ENCODE results near the gene TCEA2.

TCEA2 gene

GRCh38 chr20:64049878-64050260 is 13.1 kb upstream of the TCEA2 start:
- no peak overlapping the region for H3K4me3 ChIP-seq (ENCODE audit: low read length, poor library complexity, severe bottlenecking)
- no peak overlapping the region for H3K4me2 ChIP-seq (ENCODE audit: low read depth, low read length, poor library complexity, severe bottlenecking)
- no peak overlapping the region for H2AFZ ChIP-seq (ENCODE audit: low read length)
- no peak overlapping the region for H3K9ac ChIP-seq (ENCODE audit: low read depth, low read length, poor library complexity, severe bottlenecking)
- no peaks in the 10 kb centered on the region for H3K27me3 ChIP-seq (ENCODE audit: insufficient read depth, low read length, poor library complexity, severe bottlenecking)
- H3K9me3 ChIP-seq (ENCODE audit: insufficient read depth, low read depth, low read length) = no peaks in the 10 kb centered on the region
- no peaks in the 10 kb centered on the region for H3F3A ChIP-seq (ENCODE audit: low read depth)
- peaks cover 12% of the 10 kb centered on the region for H3K4me1 ChIP-seq (ENCODE audit: insufficient read depth, low read length, poor library complexity, severe bottlenecking)
- H3K79me2 ChIP-seq (ENCODE audit: insufficient read depth, low read length) = no peaks in the 10 kb centered on the region
- no peaks in the 10 kb centered on the region for H3K9me2 ChIP-seq (replicated peaks; ENCODE audit: low read depth, low read length)
- no peak for TF ChIP-seq EZH2phosphoT487 (IDR thresholded peaks at IDR 0.05; ENCODE audit: borderline replicate concordance)
- TF ChIP-seq, protein P1, sequence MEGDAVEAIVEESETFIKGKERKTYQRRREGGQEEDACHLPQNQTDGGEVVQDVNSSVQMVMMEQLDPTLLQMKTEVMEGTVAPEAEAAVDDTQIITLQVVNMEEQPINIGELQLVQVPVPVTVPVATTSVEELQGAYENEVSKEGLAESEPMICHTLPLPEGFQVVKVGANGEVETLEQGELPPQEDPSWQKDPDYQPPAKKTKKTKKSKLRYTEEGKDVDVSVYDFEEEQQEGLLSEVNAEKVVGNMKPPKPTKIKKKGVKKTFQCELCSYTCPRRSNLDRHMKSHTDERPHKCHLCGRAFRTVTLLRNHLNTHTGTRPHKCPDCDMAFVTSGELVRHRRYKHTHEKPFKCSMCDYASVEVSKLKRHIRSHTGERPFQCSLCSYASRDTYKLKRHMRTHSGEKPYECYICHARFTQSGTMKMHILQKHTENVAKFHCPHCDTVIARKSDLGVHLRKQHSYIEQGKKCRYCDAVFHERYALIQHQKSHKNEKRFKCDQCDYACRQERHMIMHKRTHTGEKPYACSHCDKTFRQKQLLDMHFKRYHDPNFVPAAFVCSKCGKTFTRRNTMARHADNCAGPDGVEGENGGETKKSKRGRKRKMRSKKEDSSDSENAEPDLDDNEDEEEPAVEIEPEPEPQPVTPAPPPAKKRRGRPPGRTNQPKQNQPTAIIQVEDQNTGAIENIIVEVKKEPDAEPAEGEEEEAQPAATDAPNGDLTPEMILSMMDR (conservative IDR thresholded peaks at IDR 0.05; ENCODE audit: low read length) = no peak
- no peaks in the 10 kb centered on the region for H4K20me1 ChIP-seq (ENCODE audit: insufficient read depth, low read length, poor library complexity, severe bottlenecking)
- no peaks in the 10 kb centered on the region for H3K36me3 ChIP-seq (ENCODE audit: insufficient read depth, low read length)

DNA sequence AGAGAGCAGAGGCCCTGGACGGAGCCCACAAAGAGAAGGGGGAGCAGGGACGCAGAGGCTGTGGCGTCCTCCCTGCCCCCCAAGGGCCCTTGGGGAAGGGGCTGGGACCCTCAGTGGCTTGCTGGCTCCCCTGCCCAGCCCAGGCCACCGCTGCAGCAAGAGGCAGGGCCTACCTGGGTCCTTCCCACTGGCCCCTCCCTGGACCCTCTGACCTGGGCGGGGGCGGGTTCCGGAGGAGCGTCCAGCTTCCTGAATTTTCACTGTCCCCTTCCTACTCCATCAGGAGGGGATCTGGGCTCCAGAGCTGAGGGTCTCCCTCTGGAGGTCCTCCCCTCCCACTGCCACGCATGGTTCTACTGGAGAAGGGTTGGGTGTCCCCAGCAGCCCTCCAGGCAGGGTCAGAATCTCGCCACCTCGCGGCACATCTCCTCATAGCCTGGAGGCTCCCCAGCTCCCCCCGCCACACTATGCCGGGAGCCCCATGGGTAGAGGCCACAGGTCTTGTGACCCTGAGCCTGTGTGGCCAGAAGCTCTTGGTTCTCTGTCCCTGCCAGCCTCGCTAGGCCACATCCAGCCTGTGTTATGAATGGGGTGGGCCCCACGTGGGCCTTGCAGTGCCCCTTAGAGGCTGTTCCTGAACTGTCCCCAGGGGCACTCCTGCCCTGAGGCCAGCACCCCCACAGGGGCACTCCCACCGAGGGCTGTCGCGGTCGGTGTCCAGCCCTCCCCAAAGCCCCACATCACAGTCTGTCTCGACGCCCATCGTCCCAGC is 12.6 kb upstream of the TCEA2 start:
- Histone ChIP-seq H3K4me1 (ENCODE audit: insufficient read depth, low read length, poor library complexity, severe bottlenecking) (peaks cover 12% of the 10 kb centered on the region), H4K20me1 (ENCODE audit: insufficient read depth, low read length, poor library complexity, severe bottlenecking) (no peaks in the 10 kb centered on the region), H3K9ac (ENCODE audit: low read depth, low read length, poor library complexity, severe bottlenecking) (no peak overlapping the region), H3K4me2 (ENCODE audit: low read depth, low read length, poor library complexity, severe bottlenecking) (no peak overlapping the region), H3K9me2 (replicated peaks; ENCODE audit: low read depth, low read length) (no peaks in the 10 kb centered on the region), H3K27me3 (ENCODE audit: insufficient read depth, low read length, poor library complexity, severe bottlenecking) (no peaks in the 10 kb centered on the region), H3K4me3 (ENCODE audit: low read length, poor library complexity, severe bottlenecking) (no peak overlapping the region), H3K36me3 (ENCODE audit: insufficient read depth, low read length) (no peaks in the 10 kb centered on the region), H3F3A (ENCODE audit: low read depth) (no peaks in the 10 kb centered on the region), H3K9me3 (ENCODE audit: insufficient read depth, low read depth, low read length) (no peaks in the 10 kb centered on the region), H3K79me2 (ENCODE audit: insufficient read depth, low read length) (no peaks in the 10 kb centered on the region), H2AFZ (ENCODE audit: low read length) (no peak overlapping the region)
- TF ChIP-seq, protein P1 (conservative IDR thresholded peaks at IDR 0.05; ENCODE audit: low read length) = no peak
- no peak for TF ChIP-seq EZH2phosphoT487 (IDR thresholded peaks at IDR 0.05; ENCODE audit: borderline replicate concordance)

- no peaks in the 10 kb centered on the region for H3K9me3 ChIP-seq (ENCODE audit: insufficient read depth, low read depth, low read length)
- no peak for TF ChIP-seq EZH2phosphoT487 (IDR thresholded peaks at IDR 0.05; ENCODE audit: borderline replicate concordance)
- TF ChIP-seq, protein P1 (conservative IDR thresholded peaks at IDR 0.05; ENCODE audit: low read length) = no peak
- H3K4me3 ChIP-seq (ENCODE audit: low read length, poor library complexity, severe bottlenecking) = no peak overlapping the region
- H3K79me2 ChIP-seq (ENCODE audit: insufficient read depth, low read length) = no peaks in the 10 kb centered on the region
- no peaks in the 10 kb centered on the region for H3K9me2 ChIP-seq (replicated peaks; ENCODE audit: low read depth, low read length)
- no peaks in the 10 kb centered on the region for H3F3A ChIP-seq (ENCODE audit: low read depth)
- no peaks in the 10 kb centered on the region for H3K36me3 ChIP-seq (ENCODE audit: insufficient read depth, low read length)
- no peak overlapping the region for H3K9ac ChIP-seq (ENCODE audit: low read depth, low read length, poor library complexity, severe bottlenecking)
- peaks cover 12% of the 10 kb centered on the region for H3K4me1 ChIP-seq (ENCODE audit: insufficient read depth, low read length, poor library complexity, severe bottlenecking)
- no peak overlapping the region for H3K4me2 ChIP-seq (ENCODE audit: low read depth, low read length, poor library complexity, severe bottlenecking)
- no peaks in the 10 kb centered on the region for H3K27me3 ChIP-seq (ENCODE audit: insufficient read depth, low read length, poor library complexity, severe bottlenecking)
- H2AFZ ChIP-seq (ENCODE audit: low read length) = no peak overlapping the region
- H4K20me1 ChIP-seq (ENCODE audit: insufficient read depth, low read length, poor library complexity, severe bottlenecking) = no peaks in the 10 kb centered on the region
Measured at GRCh38 chr20:64051033-64051452, 12.0 kb upstream of the TCEA2 start.
